ENCODE measurements around the gene POU5F2. TPM values are rescaled to one million over a fixed set of nuclear protein-coding genes. Genes with fewer than 3 reads are reported as not detected.

Gene POU5F2
- total RNA-seq, 1 experiment from 2014 or later, result 0.91 TPM

DNA sequence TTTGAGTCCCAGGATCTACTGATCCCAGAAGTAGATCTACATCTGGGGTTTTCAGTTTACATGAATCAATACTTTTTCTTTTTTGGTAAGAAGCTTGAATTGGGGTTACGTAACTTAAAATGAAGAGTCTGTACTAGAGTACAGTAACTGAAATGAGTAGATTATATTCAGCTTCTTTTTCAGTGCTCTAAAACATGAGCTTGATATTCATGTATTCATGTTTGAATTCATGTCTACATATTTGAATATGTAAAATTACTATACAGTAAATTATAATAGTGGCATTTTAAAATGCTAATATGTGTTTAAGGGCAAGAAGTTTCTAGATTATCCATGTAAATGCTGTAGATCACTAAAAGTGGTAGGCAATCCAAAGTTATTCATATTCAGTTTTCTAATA is 14.8 kb downstream of the POU5F2 start:
- no peak overlapping the region for H3K27ac ChIP-seq
- H3K4me3 ChIP-seq, result no peak overlapping the region
- no peaks in the 10 kb centered on the region for H3K36me3 ChIP-seq
- no peaks in the 10 kb centered on the region for H3K9me3 ChIP-seq (replicated peaks)
- no peak for DNase-seq
- H3K4me1 ChIP-seq, result no peaks in the 10 kb centered on the region
- H3K27me3 ChIP-seq, result no peaks in the 10 kb centered on the region

DNA sequence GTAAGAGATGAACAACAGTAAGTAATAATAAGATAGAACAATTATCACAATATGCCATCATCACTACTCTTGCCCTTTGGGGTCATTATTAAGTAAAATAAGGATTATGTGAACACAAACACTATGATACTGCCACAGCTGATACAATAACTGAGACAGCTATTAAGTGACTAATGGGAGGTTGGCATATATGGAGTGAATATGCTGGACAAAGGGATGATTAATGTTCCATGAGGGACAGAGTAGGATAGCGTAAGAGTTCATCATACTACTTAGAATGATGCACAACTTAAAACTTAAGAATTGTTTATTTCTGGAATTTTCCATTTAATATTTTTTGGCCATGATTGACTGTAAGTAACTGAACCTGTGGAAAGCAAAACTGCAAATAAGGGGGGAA is 16.6 kb downstream of the POU5F2 start:
- H3K9me3 ChIP-seq (replicated peaks), result no peaks in the 10 kb centered on the region
- H3K4me1 ChIP-seq, result no peaks in the 10 kb centered on the region
- no peak overlapping the region for H3K4me3 ChIP-seq
- DNase-seq, result no peak
- no peaks in the 10 kb centered on the region; the same call in 1 of the 2 replicates for H3K36me3 ChIP-seq
- no peaks in the 10 kb centered on the region for H3K27me3 ChIP-seq
- H3K27ac ChIP-seq, result no peak overlapping the region

- H3K27ac ChIP-seq, result no peak overlapping the region
- no peaks in the 10 kb centered on the region for H3K4me1 ChIP-seq
- no peaks in the 10 kb centered on the region for H3K27me3 ChIP-seq
- no peaks in the 10 kb centered on the region for H3K9me3 ChIP-seq (replicated peaks)
- H3K36me3 ChIP-seq, result no peaks in the 10 kb centered on the region; the same call in 1 of the 2 replicates
- H3K4me3 ChIP-seq, result no peak overlapping the region
- no peak for DNase-seq
These were observed 17.7 kb downstream of the POU5F2 start for GRCh38 chr5:93723681-93724080.

GRCh38 chr5:93723005-93723404 is 18.4 kb downstream of the POU5F2 start:
- DNase-seq, result peak in 1 of 2 experiments; percentile 20
- Histone ChIP-seq H3K27me3 (no peaks in the 10 kb centered on the region), H3K4me3 (no peak overlapping the region), H3K36me3 (no peaks in the 10 kb centered on the region; the same call in 1 of the 2 replicates), H3K27ac (no peak overlapping the region), H3K4me1 (no peaks in the 10 kb centered on the region), H3K9me3 (replicated peaks) (no peaks in the 10 kb centered on the region)

DNA sequence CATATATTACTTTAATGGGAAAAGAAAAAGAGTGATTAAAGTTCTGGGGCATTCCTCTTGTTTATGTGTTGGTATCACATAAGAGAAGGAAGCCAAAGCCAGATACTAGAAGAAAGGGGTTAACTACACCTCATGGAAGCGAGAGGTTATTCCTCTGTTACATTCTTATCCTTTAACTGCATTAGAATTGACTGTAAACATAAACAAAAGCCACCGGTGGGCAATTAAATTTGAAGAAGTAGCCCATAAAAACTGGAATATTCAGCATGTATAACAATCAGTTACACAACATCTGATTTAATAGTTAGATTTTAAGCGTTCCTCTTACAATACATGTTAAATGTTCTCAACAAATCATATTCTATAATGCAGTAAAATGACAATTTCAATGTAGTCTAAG is 18.8 kb downstream of the POU5F2 start:
- no peak for DNase-seq
- no peak overlapping the region for H3K27ac ChIP-seq
- H3K4me1 ChIP-seq, result peaks cover under 1% of the 10 kb centered on the region; the same call in 1 of the 2 replicates
- no peaks in the 10 kb centered on the region for H3K27me3 ChIP-seq
- H3K4me3 ChIP-seq, result no peak overlapping the region
- no peaks in the 10 kb centered on the region; the same call in 1 of the 2 replicates for H3K36me3 ChIP-seq
- H3K9me3 ChIP-seq (replicated peaks), result no peaks in the 10 kb centered on the region

DNA sequence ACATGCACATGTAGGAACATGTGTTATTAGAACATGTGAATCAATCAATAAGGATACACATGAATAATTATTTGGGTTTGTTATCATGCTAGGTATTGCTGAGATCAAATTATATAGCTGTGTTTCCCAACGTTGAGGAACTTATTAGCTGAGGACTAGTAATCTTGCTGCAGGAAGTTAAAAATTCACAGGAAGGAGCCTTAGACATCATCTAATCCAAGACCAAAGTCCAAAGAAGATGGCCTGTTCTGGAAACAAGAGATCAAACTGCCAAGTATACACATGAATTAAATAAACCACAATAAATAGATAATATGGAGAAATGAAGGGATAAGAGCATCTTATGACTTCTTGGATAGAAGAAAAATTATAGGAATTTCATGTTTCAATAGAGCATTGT is 19.9 kb downstream of the POU5F2 start:
- H3K27me3 ChIP-seq, result no peaks in the 10 kb centered on the region
- no peaks in the 10 kb centered on the region for H3K9me3 ChIP-seq (replicated peaks)
- peaks cover 9% of the 10 kb centered on the region for H3K4me1 ChIP-seq
- no peak for DNase-seq
- no peaks in the 10 kb centered on the region; the same call in 1 of the 2 replicates for H3K36me3 ChIP-seq
- H3K4me3 ChIP-seq, result no peak overlapping the region
- H3K27ac ChIP-seq, result no peak overlapping the region

- Histone ChIP-seq H3K4me3 (no peak overlapping the region), H3K4me1 (peaks cover 9% of the 10 kb centered on the region), H3K9me3 (replicated peaks) (no peaks in the 10 kb centered on the region), H3K27me3 (no peaks in the 10 kb centered on the region), H3K27ac (no peak overlapping the region), H3K36me3 (no peaks in the 10 kb centered on the region; the same call in 1 of the 2 replicates)
- no peak for DNase-seq
These were observed 20.3 kb downstream of the POU5F2 start for GRCh38 chr5:93721071-93721470.

DNA sequence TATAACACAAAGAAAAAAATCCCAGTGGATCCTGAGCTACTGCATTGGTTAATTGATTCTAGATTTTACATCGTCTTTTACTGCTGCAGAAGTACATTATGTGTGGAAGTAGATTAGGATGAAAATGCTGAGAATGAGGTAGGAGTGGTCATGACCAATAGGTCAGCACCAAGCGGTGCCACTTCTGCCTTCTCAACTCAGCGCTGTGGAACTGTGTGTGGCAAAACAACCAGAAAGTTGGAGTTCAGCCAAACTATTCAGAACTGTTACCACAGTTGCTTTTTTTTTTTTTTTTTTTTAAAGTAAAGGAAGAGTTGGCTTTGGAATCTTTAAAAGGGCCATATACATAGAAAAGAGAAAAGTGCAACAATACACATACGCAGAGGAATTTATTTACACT is 24.2 kb downstream of the POU5F2 start:
- peaks cover 9% of the 10 kb centered on the region for H3K4me1 ChIP-seq
- H3K36me3 ChIP-seq, result no peaks in the 10 kb centered on the region; the same call in 1 of the 2 replicates
- H3K4me3 ChIP-seq, result no peak overlapping the region
- H3K9me3 ChIP-seq (replicated peaks), result no peaks in the 10 kb centered on the region
- DNase-seq, result peak; percentile 72 to 82
- H3K27me3 ChIP-seq, result no peaks in the 10 kb centered on the region
- no peak overlapping the region for H3K27ac ChIP-seq

DNA sequence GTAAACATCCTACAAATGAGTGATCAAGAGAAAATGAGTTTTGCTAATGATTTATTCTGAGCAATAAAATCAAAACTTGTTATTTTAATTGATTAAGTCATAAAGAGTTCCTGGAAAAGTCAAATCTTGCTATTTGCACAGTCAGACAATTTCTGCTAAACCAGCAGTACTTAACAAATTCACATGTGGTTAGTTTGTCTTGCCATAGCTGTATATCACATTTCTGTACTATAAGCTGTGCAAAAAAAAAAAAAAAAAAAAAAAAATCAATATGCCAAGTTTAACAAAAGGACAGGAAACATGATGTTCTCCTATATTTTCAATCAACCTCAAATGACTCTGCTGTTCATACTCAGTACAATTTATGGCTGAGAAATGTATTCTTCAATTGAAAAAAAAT is 24.9 kb downstream of the POU5F2 start:
- no peak for DNase-seq
- H3K4me1 ChIP-seq, result peaks cover 9% of the 10 kb centered on the region
- H3K9me3 ChIP-seq (replicated peaks), result no peaks in the 10 kb centered on the region
- H3K36me3 ChIP-seq, result no peaks in the 10 kb centered on the region; the same call in 1 of the 2 replicates
- H3K27ac ChIP-seq, result no peak overlapping the region
- no peak overlapping the region for H3K4me3 ChIP-seq
- no peaks in the 10 kb centered on the region for H3K27me3 ChIP-seq

DNA sequence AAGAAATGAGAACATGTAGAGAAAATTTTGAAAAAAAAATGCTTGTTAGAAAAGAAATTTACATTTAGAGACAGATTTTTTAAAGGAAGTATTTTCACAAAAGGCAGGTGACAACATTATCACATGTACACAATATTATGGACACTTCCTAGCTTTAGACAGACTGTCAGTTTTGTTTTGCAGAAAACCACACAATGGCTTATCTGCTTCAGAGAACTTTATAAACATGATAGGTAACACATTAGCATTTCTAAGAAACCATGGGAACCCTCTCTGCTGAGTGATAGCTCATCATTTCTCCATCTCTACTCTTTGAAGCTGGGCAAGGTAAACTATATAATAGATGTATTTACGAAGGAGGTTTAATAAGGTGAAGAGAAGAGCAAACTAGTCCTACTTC is 25.6 kb downstream of the POU5F2 start:
- peaks cover 9% of the 10 kb centered on the region for H3K4me1 ChIP-seq
- H3K27ac ChIP-seq, result no peak overlapping the region
- no peaks in the 10 kb centered on the region; the same call in 1 of the 2 replicates for H3K36me3 ChIP-seq
- no peak overlapping the region for H3K4me3 ChIP-seq
- H3K27me3 ChIP-seq, result no peaks in the 10 kb centered on the region
- no peak for DNase-seq
- no peaks in the 10 kb centered on the region for H3K9me3 ChIP-seq (replicated peaks)

DNA sequence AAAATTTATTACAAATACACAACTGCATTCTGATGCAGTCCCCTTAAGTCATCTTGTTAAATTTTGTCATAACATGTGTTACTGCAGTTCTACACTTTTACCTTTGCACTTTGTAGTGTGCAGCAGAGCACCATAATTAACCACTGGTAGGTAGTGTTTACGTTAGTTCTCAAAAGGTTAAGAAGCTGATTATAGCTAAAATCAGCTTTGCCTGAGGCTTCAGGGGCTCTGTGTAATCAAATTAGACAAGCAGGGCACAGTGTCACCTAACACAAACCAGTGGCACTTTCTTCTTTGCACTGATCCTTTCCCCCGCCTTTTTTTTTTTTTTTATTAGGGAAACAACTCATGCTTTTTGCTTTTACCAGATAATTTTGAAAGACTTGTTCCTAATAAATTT is 26.1 kb downstream of the POU5F2 start:
- Histone ChIP-seq H3K4me1 (peaks cover 9% of the 10 kb centered on the region), H3K27ac (no peak overlapping the region), H3K9me3 (replicated peaks) (no peaks in the 10 kb centered on the region), H3K36me3 (no peaks in the 10 kb centered on the region), H3K4me3 (no peak overlapping the region), H3K27me3 (no peaks in the 10 kb centered on the region)
- DNase-seq, result peak; percentile 7 to 36

DNA sequence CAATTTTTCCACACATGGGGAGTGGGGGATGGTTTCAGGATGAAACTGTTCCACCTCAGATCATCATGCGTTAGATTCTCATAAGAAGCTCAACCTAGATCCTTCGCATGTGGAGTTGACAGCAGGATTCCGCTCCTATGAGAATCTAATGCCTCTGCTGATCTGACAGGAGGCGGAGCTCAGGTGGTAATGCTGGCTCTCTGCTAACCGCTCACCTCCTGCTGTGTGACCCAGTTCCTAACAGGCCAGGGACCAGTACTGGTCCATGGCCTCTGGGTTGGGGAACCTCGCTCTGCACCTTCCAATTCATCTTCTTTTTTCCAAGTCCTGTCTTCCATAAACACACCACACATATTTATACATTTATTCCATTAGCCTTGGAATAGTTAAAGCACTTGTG is 33.0 kb downstream of the POU5F2 start:
- Histone ChIP-seq H3K27me3 (no peaks in the 10 kb centered on the region), H3K9me3 (replicated peaks) (no peaks in the 10 kb centered on the region; the same call in 1 of the 2 replicates), H3K4me3 (no peak overlapping the region), H3K36me3 (no peaks in the 10 kb centered on the region), H3K27ac (no peak overlapping the region), H3K4me1 (no peaks in the 10 kb centered on the region)
- DNase-seq, result no peak

GRCh38 chr5:93705896-93706295 is 35.5 kb downstream of the POU5F2 start:
- H3K27me3 ChIP-seq, result no peaks in the 10 kb centered on the region
- no peak overlapping the region for H3K27ac ChIP-seq
- no peak overlapping the region for H3K4me3 ChIP-seq
- H3K9me3 ChIP-seq (replicated peaks), result no peaks in the 10 kb centered on the region; the same call in 1 of the 2 replicates
- no peaks in the 10 kb centered on the region for H3K4me1 ChIP-seq
- DNase-seq, result no peak
- no peaks in the 10 kb centered on the region for H3K36me3 ChIP-seq

DNA sequence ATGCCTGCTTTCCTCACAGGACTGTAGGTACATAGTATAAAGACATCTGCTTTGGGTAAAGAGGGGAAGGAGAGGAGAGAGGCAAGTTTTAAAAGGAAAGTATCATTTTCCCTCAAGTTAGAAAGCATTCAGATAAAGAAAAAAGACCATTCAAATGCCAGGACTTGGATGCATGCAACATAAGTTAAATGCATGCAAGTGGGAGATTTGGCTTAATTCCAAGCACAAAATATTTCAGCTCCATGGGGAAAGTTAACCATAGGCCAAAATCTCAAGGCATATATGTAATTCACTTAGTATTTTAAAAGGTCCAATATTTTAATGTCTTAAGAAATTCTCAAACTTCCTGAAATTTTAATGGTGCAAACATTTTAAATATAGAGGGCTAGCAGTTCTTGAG is 36.4 kb downstream of the POU5F2 start:
- Histone ChIP-seq H3K27me3 (no peaks in the 10 kb centered on the region), H3K4me1 (no peaks in the 10 kb centered on the region), H3K9me3 (replicated peaks) (no peaks in the 10 kb centered on the region; the same call in 1 of the 2 replicates), H3K4me3 (no peak overlapping the region), H3K36me3 (no peaks in the 10 kb centered on the region), H3K27ac (no peak overlapping the region)
- DNase-seq, result no peak

- no peak for DNase-seq
- Histone ChIP-seq H3K27ac (no peak overlapping the region), H3K4me3 (no peak overlapping the region)
These were observed 49.4 kb downstream of the POU5F2 start for GRCh38 chr5:93691997-93692396.

More at GRCh38 chr5:93691997-93692396, 49.4 kb downstream of the POU5F2 start:
- H3K27me3 ChIP-seq, result no peaks in the 10 kb centered on the region
- H3K36me3 ChIP-seq, result no peaks in the 10 kb centered on the region
- peaks cover 2% of the 10 kb centered on the region for H3K9me3 ChIP-seq (replicated peaks)
- H3K4me1 ChIP-seq, result no peaks in the 10 kb centered on the region
